HepG2 (cell line): ENCODE results near the gene DNM3. TPM values are rescaled to one million over a fixed set of nuclear protein-coding genes. Genes with fewer than 3 reads are reported as not detected.

ENCODE experiments used
- AGO2 ChIP-seq: fragments of 200-400 bp; formaldehyde crosslinking; optimal IDR thresholded peaks from 2 replicates; pipeline ENCODE3; 2017; ENCODE audit warnings: mild to moderate bottlenecking, low read depth, low read length, moderate library complexity
- BRF2 ChIP-seq: sonication (generic); formaldehyde crosslinking; IDR thresholded peaks from 2 replicates; pipeline ENCODE4 v1.8.1; 2022; ENCODE audit warnings: mild to moderate bottlenecking, missing genetic modification reagents
- CBX2 ChIP-seq, 2 experiments: fragments of 200-600 bp in 1 of 2; sonication (generic); formaldehyde crosslinking in 1 of 2; IDR thresholded peaks; 2 replicates each; pipeline versions ENCODE4 v1.7.0 to v1.8.1; 2018 to 2022; ENCODE audit warnings: low read depth in 2 of 2, low read length in 1 of 2, mild to moderate bottlenecking in 1 of 2, missing genetic modification reagents in 1 of 2
- CENPBD1 ChIP-seq: sonication (generic); formaldehyde crosslinking; IDR thresholded peaks from 2 replicates; pipeline ENCODE4 v1.8.0; 2022; ENCODE audit warnings: missing genetic modification reagents, low read depth, mild to moderate bottlenecking, borderline replicate concordance
- E2F1 ChIP-seq: sonication (generic); formaldehyde crosslinking; IDR thresholded peaks from 2 replicates; pipeline ENCODE4 v1.5.0; 2020; ENCODE audit warnings: missing genetic modification reagents
- HES4 ChIP-seq: sonication (generic); formaldehyde crosslinking; IDR thresholded peaks from 2 replicates; pipeline ENCODE4 v1.9.0; 2021; ENCODE audit warnings: mild to moderate bottlenecking, missing genetic modification reagents, borderline replicate concordance
- ISL2 ChIP-seq: sonication (generic); formaldehyde crosslinking; IDR thresholded peaks from 2 replicates; pipeline ENCODE4 v1.5.0; 2020; ENCODE audit warnings: missing genetic modification reagents
- KLF13 ChIP-seq: sonication (generic); formaldehyde crosslinking; IDR thresholded peaks from 2 replicates; pipeline ENCODE4 v1.4.0; 2020; ENCODE audit warnings: mild to moderate bottlenecking, missing genetic modification reagents
- KLF15 ChIP-seq: sonication (generic); formaldehyde crosslinking; IDR thresholded peaks from 2 replicates; pipeline ENCODE4 v1.8.1; 2023; ENCODE audit warnings: borderline replicate concordance, mild to moderate bottlenecking, inconsistent platforms, missing genetic modification reagents, mixed read lengths
- MTA1 ChIP-seq: sonication (generic); formaldehyde crosslinking; IDR thresholded peaks from 2 replicates; pipeline ENCODE4 v1.4.0; 2020; ENCODE audit warnings: missing genetic modification reagents, mild to moderate bottlenecking, borderline replicate concordance
- NAIF1 ChIP-seq: sonication (generic); formaldehyde crosslinking; IDR thresholded peaks from 2 replicates; pipeline ENCODE4 v1.5.0; 2020; ENCODE audit warnings: mild to moderate bottlenecking, missing genetic modification reagents, borderline replicate concordance
- NCOA1 ChIP-seq: sonication (generic); formaldehyde crosslinking; IDR thresholded peaks from 2 replicates; pipeline ENCODE4 v1.9.0; 2021; ENCODE audit warnings: missing genetic modification reagents
- PHF20 ChIP-seq: sonication (generic); formaldehyde crosslinking; IDR thresholded peaks from 2 replicates; pipeline ENCODE4 v1.5.0; 2020; ENCODE audit warnings: mild to moderate bottlenecking, missing genetic modification reagents
- SMC3 ChIP-seq: IDR thresholded peaks from 2 replicates; pipeline ENCODE4 v1.6.1; 2011; ENCODE audit warnings: low read length, improper control_type of control experiment
- SP2 ChIP-seq: sonication (generic); formaldehyde crosslinking; IDR thresholded peaks from 2 replicates; pipeline ENCODE4 v1.5.1; 2020; ENCODE audit warnings: mild to moderate bottlenecking, missing genetic modification reagents
- TBL1XR1 ChIP-seq: fragments of 150-350 bp; IDR thresholded peaks from 2 replicates; pipeline ENCODE4 v1.6.1; 2014; ENCODE audit warnings: borderline replicate concordance, low read length; ENCODE audit not compliant: partially characterized antibody
- ZFP37 ChIP-seq: sonication (generic); formaldehyde crosslinking; IDR thresholded peaks from 2 replicates; pipeline ENCODE4 v1.4.0; 2020; ENCODE audit warnings: missing genetic modification reagents, borderline replicate concordance
- ZNF18 ChIP-seq: sonication (generic); formaldehyde crosslinking; IDR thresholded peaks from 2 replicates; pipeline ENCODE4 v1.8.0; 2022; ENCODE audit warnings: mild to moderate bottlenecking, missing genetic modification reagents; ENCODE audit not compliant: insufficient replicate concordance
- ZNF251 ChIP-seq: sonication (generic); formaldehyde crosslinking; IDR thresholded peaks from 2 replicates; pipeline ENCODE4 v1.9.0; 2021; ENCODE audit warnings: mild to moderate bottlenecking, missing genetic modification reagents
- ZNF382 ChIP-seq: sonication (generic); formaldehyde crosslinking; IDR thresholded peaks from 2 replicates; pipeline ENCODE4 v1.5.0; 2020; ENCODE audit warnings: missing genetic modification reagents, mild to moderate bottlenecking, borderline replicate concordance
- ZNF597 ChIP-seq: sonication (generic); formaldehyde crosslinking; IDR thresholded peaks from 2 replicates; pipeline ENCODE4 v1.5.0; 2020; ENCODE audit warnings: missing genetic modification reagents
- ZNF724P ChIP-seq: sonication (generic); formaldehyde crosslinking; IDR thresholded peaks from 2 replicates; pipeline ENCODE4 v1.8.0; 2022; ENCODE audit warnings: missing genetic modification reagents, borderline replicate concordance
- ZNF737 ChIP-seq: sonication (generic); formaldehyde crosslinking; IDR thresholded peaks from 2 replicates; pipeline ENCODE4 v1.5.0; 2020; ENCODE audit warnings: missing genetic modification reagents, mild to moderate bottlenecking, borderline replicate concordance
- polyA plus RNA-seq, 8 experiments: library from polyadenylated mRNA; depleted of rRNA in 3 of 8; stranded (reverse) in 7 of 8; unstranded in 1 of 8; fragments of >200 nt; fragmentation: Illumina TruSeq in 4 of 8; extraction: Trizol in 4 of 8; gene quantifications; 2 replicates each; pipeline versions ENCODE4 v1.2.1 to v1.2.3, GENCODE V29; 2011 to 2016; ENCODE audit warnings: low read depth in 4 of 8, missing spikeins in 1 of 8, mixed read lengths in 1 of 8; ENCODE audit not compliant: insufficient read depth in 1 of 8
- total RNA-seq, 5 experiments: library from RNA; depleted of rRNA; stranded (reverse); fragments of >200 nt; fragmentation: Illumina TruSeq; extraction: Trizol; gene quantifications; 2 replicates each; pipeline ENCODE4 v1.2.3, GENCODE V29; 2016; ENCODE audit warnings: low read depth in 1 of 5

DNM3 gene
- total and polyA plus RNA-seq, 2 of the 13 experiments (the other 11 are each of a cell fraction or from before 2014, with no cell fraction given), result 0.05 TPM; not detected in 1

GRCh38 chr1:172443666-172444453 lies 602.6 kb downstream of the DNM3 start, which contains the start of gene PIGC (continued):
- no peak for TF ChIP-seq BRF2 (CRISPR knock-in tag)
- no peak for TF ChIP-seq ZNF724P (CRISPR knock-in tag)
- TF ChIP-seq ZNF737 (CRISPR knock-in tag), result 0 out of 2 replicates have a peak, but pooled peaks have one; percentile 32
- TF ChIP-seq SMC3, result peak; percentile 53
- peak; percentile 70; the same call in 1 of the 2 replicates for TF ChIP-seq E2F1 (CRISPR knock-in tag)
- no peak for TF ChIP-seq SP2 (CRISPR knock-in tag)
- peak; percentile 16; the same call in 1 of the 2 replicates for TF ChIP-seq HES4
- peak; percentile 41; the same call in 1 of the 2 replicates for TF ChIP-seq MTA1 (CRISPR knock-in tag)
- no peak for TF ChIP-seq KLF15
- no peak for TF ChIP-seq CBX2 (IDR thresholded peaks at IDR 0.05; ENCODE audit: low read depth, low read length)
- TF ChIP-seq CBX2 (CRISPR knock-in tag; IDR thresholded peaks at IDR 0.05; ENCODE audit: low read depth), result no peak
- peak; percentile 32; the same call in 1 of the 2 replicates for TF ChIP-seq ISL2 (CRISPR knock-in tag)
- TF ChIP-seq ZFP37, result peak; percentile 67; the same call in 1 of the 2 replicates
- no peak for TF ChIP-seq KLF13
- TF ChIP-seq ZNF597, result no peak
- peak; percentile 94 for TF ChIP-seq PHF20 (CRISPR knock-in tag)
- TF ChIP-seq NAIF1, result no peak
- TF ChIP-seq ZNF18, result no peak
- no peak for TF ChIP-seq ZNF251
- TF ChIP-seq AGO2, result peak; percentile 32
- no peak for TF ChIP-seq CENPBD1 (CRISPR knock-in tag)
- no peak for TF ChIP-seq ZNF382 (CRISPR knock-in tag)
- TF ChIP-seq NCOA1 (CRISPR knock-in tag), result no peak
- TF ChIP-seq TBL1XR1, result no peak
